Measurements from ENCODE around the gene PFKFB4.
"Not testable (repeated sequence)": the region's sequence is repeated elsewhere in the genome, so short reads cannot be mapped to it uniquely, and the experiment has no call there.

The PFKFB4 gene

DNA sequence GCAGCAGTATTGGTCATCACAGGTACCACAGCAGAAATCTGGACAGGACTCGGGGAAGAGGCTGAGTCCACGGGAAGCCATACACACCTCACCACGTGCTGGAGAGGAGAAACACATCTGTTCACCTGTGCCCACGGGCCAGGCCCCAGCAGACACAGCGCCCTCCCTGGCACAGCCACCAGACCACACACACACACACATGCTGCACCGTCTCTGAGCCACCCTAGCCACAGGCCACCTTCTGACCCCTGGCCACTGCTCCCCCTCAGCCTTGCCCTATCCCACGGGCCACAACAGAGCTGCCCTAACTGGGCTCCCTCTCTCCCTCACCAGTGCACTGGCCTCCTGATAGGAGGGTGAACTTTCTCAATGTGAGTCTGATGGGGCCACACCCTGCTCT is 55.4 kb downstream of the PFKFB4 start:
- Histone ChIP-seq H3K4me1 (ENCODE audit: control insufficient read depth, insufficient read depth, low read length) (peaks cover 14% of the 10 kb centered on the region), H3K27me3 (ENCODE audit: control insufficient read depth, insufficient read depth, low read length, poor library complexity, severe bottlenecking) (peaks cover 7% of the 10 kb centered on the region), H3K36me3 (ENCODE audit: control insufficient read depth, insufficient read depth, low read length) (peaks cover 12% of the 10 kb centered on the region), H3K27ac (ENCODE audit: insufficient read depth, low read depth, low read length, poor library complexity, severe bottlenecking) (no peak overlapping the region), H3K4me3 (ENCODE audit: insufficient read depth, low read depth, low read length) (no peak overlapping the region), H3K9me3 (ENCODE audit: control insufficient read depth, low read length) (no peaks in the 10 kb centered on the region)
- WGBS, 2 experiments: 91 to 95% methylated on average over 7 of the region's 7 CpGs

GRCh38 chr3:48500656-48501055 is 55.9 kb downstream of the PFKFB4 start:
- 94 to 96% methylated on average over 5 of the region's 5 CpGs for WGBS, 2 experiments
- H3K4me1 ChIP-seq (ENCODE audit: control insufficient read depth, insufficient read depth, low read length): peaks cover 14% of the 10 kb centered on the region

GRCh38 chr3:48493203-48493501 is 63.5 kb downstream of the PFKFB4 start:
- Histone ChIP-seq H3K36me3 (ENCODE audit: control insufficient read depth, insufficient read depth, low read length) (peaks cover 5% of the 10 kb centered on the region), H3K4me3 (ENCODE audit: insufficient read depth, low read depth, low read length) (no peak overlapping the region), H3K27ac (ENCODE audit: insufficient read depth, low read depth, low read length, poor library complexity, severe bottlenecking) (no peak overlapping the region), H3K4me1 (ENCODE audit: control insufficient read depth, insufficient read depth, low read length) (no peaks in the 10 kb centered on the region), H3K9me3 (ENCODE audit: control insufficient read depth, low read length) (no peaks in the 10 kb centered on the region), H3K27me3 (ENCODE audit: control insufficient read depth, insufficient read depth, low read length, poor library complexity, severe bottlenecking) (no peaks in the 10 kb centered on the region)
- whole genome bisulfite sequencing, 2 experiments: 90 to 91% methylated on average over 3 of the region's 3 CpGs

More at GRCh38 chr3:48500656-48501055, 55.9 kb downstream of the PFKFB4 start:
- Histone ChIP-seq H3K36me3 (ENCODE audit: control insufficient read depth, insufficient read depth, low read length) (peaks cover 12% of the 10 kb centered on the region), H3K4me3 (ENCODE audit: insufficient read depth, low read depth, low read length) (no peak overlapping the region), H3K27me3 (ENCODE audit: control insufficient read depth, insufficient read depth, low read length, poor library complexity, severe bottlenecking) (peaks cover 7% of the 10 kb centered on the region), H3K9me3 (ENCODE audit: control insufficient read depth, low read length) (no peaks in the 10 kb centered on the region), H3K27ac (ENCODE audit: insufficient read depth, low read depth, low read length, poor library complexity, severe bottlenecking) (no peak overlapping the region)

GRCh38 chr3:48492461-48493202 is 64.0 kb downstream of the PFKFB4 start:
- Histone ChIP-seq H3K4me3 (ENCODE audit: insufficient read depth, low read depth, low read length) (no peak overlapping the region), H3K36me3 (ENCODE audit: control insufficient read depth, insufficient read depth, low read length) (no peaks in the 10 kb centered on the region), H3K27me3 (ENCODE audit: control insufficient read depth, insufficient read depth, low read length, poor library complexity, severe bottlenecking) (no peaks in the 10 kb centered on the region), H3K4me1 (ENCODE audit: control insufficient read depth, insufficient read depth, low read length) (no peaks in the 10 kb centered on the region), H3K9me3 (ENCODE audit: control insufficient read depth, low read length) (no peaks in the 10 kb centered on the region), H3K27ac (ENCODE audit: insufficient read depth, low read depth, low read length, poor library complexity, severe bottlenecking) (no peak overlapping the region)
- 93% methylated on average over 7 of the region's 7 CpGs for WGBS, 2 experiments

- no peaks in the 10 kb centered on the region for H3K36me3 ChIP-seq (ENCODE audit: control insufficient read depth, insufficient read depth, low read length)
- H3K4me3 ChIP-seq (ENCODE audit: insufficient read depth, low read depth, low read length): no peak overlapping the region
- no peaks in the 10 kb centered on the region for H3K27me3 ChIP-seq (ENCODE audit: control insufficient read depth, insufficient read depth, low read length, poor library complexity, severe bottlenecking)
- no peaks in the 10 kb centered on the region for H3K9me3 ChIP-seq (ENCODE audit: control insufficient read depth, low read length)
- no peaks in the 10 kb centered on the region for H3K4me1 ChIP-seq (ENCODE audit: control insufficient read depth, insufficient read depth, low read length)
- no peak overlapping the region for H3K27ac ChIP-seq (ENCODE audit: insufficient read depth, low read depth, low read length, poor library complexity, severe bottlenecking)
- 92 to 93% methylated on average over 5 of the region's 5 CpGs for WGBS, 2 experiments
These were observed 69.7 kb downstream of the PFKFB4 start for GRCh38 chr3:48486952-48487351.

DNA sequence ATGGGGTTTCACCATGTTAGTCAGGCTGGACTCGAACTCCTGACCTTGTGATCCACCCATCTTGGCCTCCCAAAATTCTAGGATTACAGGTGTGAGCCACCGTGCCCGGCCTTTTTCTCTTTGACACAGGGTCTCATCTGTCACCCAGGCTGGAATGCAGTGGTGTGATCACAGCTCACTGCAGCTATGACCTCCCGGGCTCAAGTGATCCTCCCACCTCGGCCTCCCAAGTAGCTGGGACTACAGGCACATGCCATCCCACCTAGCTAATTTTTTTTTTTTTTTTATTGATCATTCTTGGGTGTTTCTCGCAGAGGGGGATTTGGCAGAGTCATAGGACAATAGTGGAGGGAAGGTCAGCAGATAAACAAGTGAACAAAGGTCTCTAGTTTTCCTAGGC is 73.8 kb downstream of the PFKFB4 start:
- not testable (repeated sequence) for H3K4me3 ChIP-seq (ENCODE audit: insufficient read depth, low read depth, low read length); H3K36me3 ChIP-seq (ENCODE audit: control insufficient read depth, insufficient read depth, low read length)
- WGBS, 2 experiments: 89 to 94% methylated on average over 6 of the region's 6 CpGs

GRCh38 chr3:48480891-48481290 is 75.7 kb downstream of the PFKFB4 start:
- not testable (repeated sequence) for H3K36me3 ChIP-seq (ENCODE audit: control insufficient read depth, insufficient read depth, low read length); H3K27me3 ChIP-seq (ENCODE audit: control insufficient read depth, insufficient read depth, low read length, poor library complexity, severe bottlenecking); H3K4me3 ChIP-seq (ENCODE audit: insufficient read depth, low read depth, low read length); H3K9me3 ChIP-seq (ENCODE audit: control insufficient read depth, low read length); H3K4me1 ChIP-seq (ENCODE audit: control insufficient read depth, insufficient read depth, low read length); H3K27ac ChIP-seq (ENCODE audit: insufficient read depth, low read depth, low read length, poor library complexity, severe bottlenecking)
- 89 to 95% methylated on average over 9 of the region's 11 CpGs for WGBS, 2 experiments

More for the DNA sequence above, 73.8 kb downstream of the PFKFB4 start:
- not testable (repeated sequence) for H3K27me3 ChIP-seq (ENCODE audit: control insufficient read depth, insufficient read depth, low read length, poor library complexity, severe bottlenecking); H3K9me3 ChIP-seq (ENCODE audit: control insufficient read depth, low read length); H3K4me1 ChIP-seq (ENCODE audit: control insufficient read depth, insufficient read depth, low read length); H3K27ac ChIP-seq (ENCODE audit: insufficient read depth, low read depth, low read length, poor library complexity, severe bottlenecking)

DNA sequence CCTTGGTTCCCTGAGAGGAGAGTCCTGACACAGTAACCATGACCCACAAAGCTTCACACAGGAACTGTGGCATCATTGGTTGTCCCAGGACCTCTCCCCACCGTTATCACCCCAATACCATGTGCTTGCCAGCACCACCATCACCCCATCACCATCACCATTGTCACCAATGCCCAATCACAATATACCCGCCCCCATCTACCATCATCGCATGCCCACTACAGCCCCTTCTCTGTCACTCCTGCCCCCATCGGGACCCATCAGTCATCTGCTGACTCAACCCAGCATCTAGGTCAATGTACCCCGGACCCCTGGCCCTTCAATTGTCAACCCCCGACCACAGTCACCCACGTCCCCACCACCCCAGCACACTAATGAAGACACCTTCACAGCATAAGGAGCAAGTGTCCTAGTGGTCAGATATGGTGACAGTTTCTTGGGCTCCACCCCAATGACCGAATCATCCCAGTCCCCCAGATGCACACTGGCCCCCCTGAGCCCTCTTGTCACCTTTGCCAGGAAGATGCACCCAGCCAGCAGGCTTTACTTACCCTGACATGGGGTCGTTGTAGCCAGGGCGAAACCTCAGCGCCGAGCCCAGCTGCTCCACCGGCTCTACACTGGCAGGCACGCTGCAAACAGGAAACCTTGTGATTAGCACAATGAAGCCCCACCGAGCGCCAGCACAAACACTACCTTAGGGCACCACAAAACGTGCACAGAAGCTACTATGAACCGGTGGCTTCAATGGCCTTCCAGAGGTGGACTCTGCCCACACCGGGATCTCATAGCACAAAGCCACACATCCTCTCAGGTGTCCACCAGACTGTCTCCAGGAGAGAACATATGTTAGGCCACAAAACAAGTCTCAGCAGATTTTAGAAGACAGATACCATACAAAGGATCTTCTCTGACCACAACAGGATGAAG is 77.7 kb downstream of the PFKFB4 start:
- WGBS, 2 experiments: 86 to 88% methylated on average over 19 of the region's 19 CpGs
- no peaks in the 10 kb centered on the region for H3K9me3 ChIP-seq (ENCODE audit: control insufficient read depth, low read length)
- no peaks in the 10 kb centered on the region for H3K27me3 ChIP-seq (ENCODE audit: control insufficient read depth, insufficient read depth, low read length, poor library complexity, severe bottlenecking)
- H3K4me3 ChIP-seq (ENCODE audit: insufficient read depth, low read depth, low read length): no peak overlapping the region
- no peaks in the 10 kb centered on the region for H3K36me3 ChIP-seq (ENCODE audit: control insufficient read depth, insufficient read depth, low read length)
- H3K4me1 ChIP-seq (ENCODE audit: control insufficient read depth, insufficient read depth, low read length): peaks cover 8% of the 10 kb centered on the region
- no peak overlapping the region for H3K27ac ChIP-seq (ENCODE audit: insufficient read depth, low read depth, low read length, poor library complexity, severe bottlenecking)

- 88 to 89% methylated on average over 9 of the region's 9 CpGs for WGBS, 2 experiments
- no peak overlapping the region for H3K4me3 ChIP-seq (ENCODE audit: insufficient read depth, low read depth, low read length)
- H3K27me3 ChIP-seq (ENCODE audit: control insufficient read depth, insufficient read depth, low read length, poor library complexity, severe bottlenecking): no peaks in the 10 kb centered on the region
These were observed 78.6 kb downstream of the PFKFB4 start for GRCh38 chr3:48477959-48478520.

DNA sequence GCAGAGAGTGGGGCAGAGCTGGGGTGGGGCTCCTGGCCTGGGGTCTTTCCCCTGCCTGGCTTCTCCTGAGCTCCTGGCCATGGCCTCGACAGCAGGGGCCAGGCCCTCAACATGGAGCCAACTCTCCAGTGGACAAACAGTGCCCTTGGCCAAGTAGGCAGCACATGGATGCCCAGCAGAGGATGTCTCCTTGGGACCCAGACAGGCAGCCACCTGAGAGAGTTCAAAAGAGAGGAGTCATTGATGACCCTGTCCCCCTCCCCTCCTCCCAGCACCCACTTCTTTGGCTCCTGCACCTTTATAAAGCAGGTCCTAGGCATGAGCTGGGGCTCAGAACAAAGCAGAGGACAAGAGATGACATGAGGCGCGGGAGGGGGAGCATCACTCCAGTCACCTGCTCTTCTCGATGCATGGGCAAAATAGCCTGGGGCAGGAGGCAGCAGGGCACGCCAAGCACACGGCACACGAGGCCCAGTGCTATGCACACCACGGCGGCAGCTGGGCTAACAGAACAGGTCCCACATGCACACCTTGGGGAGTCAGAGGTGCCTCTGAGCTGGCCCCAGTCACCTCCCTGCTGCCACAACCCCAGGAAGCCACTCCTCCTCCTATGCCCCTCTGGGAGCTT is 80.1 kb downstream of the PFKFB4 start:
- no peak overlapping the region for H3K4me3 ChIP-seq (ENCODE audit: insufficient read depth, low read depth, low read length)

More at GRCh38 chr3:48477959-48478520, 78.6 kb downstream of the PFKFB4 start:
- no peaks in the 10 kb centered on the region for H3K9me3 ChIP-seq (ENCODE audit: control insufficient read depth, low read length)
- peaks cover 12% of the 10 kb centered on the region for H3K4me1 ChIP-seq (ENCODE audit: control insufficient read depth, insufficient read depth, low read length)
- no peaks in the 10 kb centered on the region for H3K36me3 ChIP-seq (ENCODE audit: control insufficient read depth, insufficient read depth, low read length)
- H3K27ac ChIP-seq (ENCODE audit: insufficient read depth, low read depth, low read length, poor library complexity, severe bottlenecking): no peak overlapping the region

More for the DNA sequence above, 80.1 kb downstream of the PFKFB4 start:
- H3K27me3 ChIP-seq (ENCODE audit: control insufficient read depth, insufficient read depth, low read length, poor library complexity, severe bottlenecking): no peaks in the 10 kb centered on the region
- H3K36me3 ChIP-seq (ENCODE audit: control insufficient read depth, insufficient read depth, low read length): no peaks in the 10 kb centered on the region
- H3K9me3 ChIP-seq (ENCODE audit: control insufficient read depth, low read length): no peaks in the 10 kb centered on the region
- H3K27ac ChIP-seq (ENCODE audit: insufficient read depth, low read depth, low read length, poor library complexity, severe bottlenecking): no peak overlapping the region
- 93 to 94% methylated on average over 9 of the region's 9 CpGs for WGBS, 2 experiments
- H3K4me1 ChIP-seq (ENCODE audit: control insufficient read depth, insufficient read depth, low read length): peaks cover 20% of the 10 kb centered on the region
